IMR-90 (cell line): ENCODE results near the gene ADGRV1. TPM values are rescaled to one million over a fixed set of nuclear protein-coding genes. Genes with fewer than 3 reads are reported as not detected.

ENCODE experiments used
- ATAC-seq: fragments of 200-7000 bp; cut with Tn5 transposase; 2 replicates; pipeline ENCODE4 v1.9.1; 2020; ENCODE audit warnings: low read depth, mild to moderate bottlenecking, moderate library complexity
- BruUV-seq: library from RNA; stranded (reverse); fragments of 400-500 nt; replicated peaks from 2 replicates; lab custom pipeline; 2021; lab: Mats Ljungman, UMichigan
- CTCF ChIA-PET: fragments of 300-600 bp; formaldehyde crosslinking; extraction: SDS; loops from one replicate; lab custom pipeline; 2021; ENCODE audit warnings: antibody characterized with exemption; lab: Yijun Ruan, JAX
- POLR2A ChIA-PET: fragments of 300-600 bp; sonication (Branson Sonifier 250); formaldehyde crosslinking; loops from one replicate; lab custom pipeline; 2022; ENCODE audit warnings: antibody characterized with exemption; ENCODE audit not compliant: unreplicated experiment; lab: Charles Lee
- DNase-seq: peaks from one replicate; pipeline ENCODE4 v3.0.0; 2013
- H2AFZ ChIP-seq: replicated peaks from 2 replicates; pipeline ENCODE3; 2013; ENCODE audit warnings: low read length, mild to moderate bottlenecking; ENCODE audit not compliant: poor library complexity
- H2AK5ac ChIP-seq: 2 replicates; pipeline ENCODE4 v1.6.1; 2013; ENCODE audit warnings: low read depth, low read length, inconsistent platforms
- H2AK9ac ChIP-seq: replicated peaks from 2 replicates; pipeline ENCODE3; 2013; ENCODE audit warnings: mild to moderate bottlenecking, low read depth, low read length, moderate library complexity; ENCODE audit not compliant: poor library complexity
- H2BK120ac ChIP-seq: 2 replicates; pipeline ENCODE4 v1.6.1; 2013; ENCODE audit warnings: low read depth, low read length, inconsistent platforms
- H2BK15ac ChIP-seq: 3 replicates; pipeline ENCODE4 v1.6.1; 2013; ENCODE audit warnings: low read depth, low read length, inconsistent platforms
- H2BK20ac ChIP-seq: 2 replicates; pipeline ENCODE4 v1.6.1; 2013; ENCODE audit warnings: low read depth, mild to moderate bottlenecking, inconsistent platforms, low read length, moderate library complexity
- H2BK5ac ChIP-seq: 2 replicates; pipeline ENCODE4 v1.6.1; 2013; ENCODE audit warnings: mild to moderate bottlenecking, low read depth, low read length, inconsistent platforms; ENCODE audit not compliant: poor library complexity, severe bottlenecking
- H3K14ac ChIP-seq: replicated peaks from 2 replicates; pipeline ENCODE4 v1.6.1; 2013; ENCODE audit warnings: low read depth, low read length, inconsistent platforms
- H3K18ac ChIP-seq: 2 replicates; pipeline ENCODE4 v1.6.1; 2013; ENCODE audit warnings: low read depth, low read length, control low read depth
- H3K23ac ChIP-seq: 2 replicates; pipeline ENCODE4 v1.6.1; 2013; ENCODE audit warnings: low read depth, low read length, inconsistent platforms
- H3K27ac ChIP-seq: 2 replicates; pipeline ENCODE4 v1.5.1; 2013; ENCODE audit warnings: mild to moderate bottlenecking, control low read depth, low read length; ENCODE audit not compliant: insufficient read depth
- H3K27me3 ChIP-seq: 2 replicates; pipeline ENCODE4 v1.6.1; 2013; ENCODE audit warnings: low read length; ENCODE audit not compliant: control insufficient read depth, insufficient read depth
- H3K36me3 ChIP-seq: 2 replicates; pipeline ENCODE4 v1.6.1; 2013; ENCODE audit warnings: low read length, mixed read lengths; ENCODE audit not compliant: control insufficient read depth, insufficient read depth
- H3K4ac ChIP-seq: 2 replicates; pipeline ENCODE4 v1.6.1; 2013; ENCODE audit warnings: low read depth, low read length, inconsistent platforms
- H3K4me1 ChIP-seq: 2 replicates; pipeline ENCODE4 v1.6.1; 2013; ENCODE audit warnings: low read length, mixed read lengths; ENCODE audit not compliant: control insufficient read depth, insufficient read depth
- H3K4me2 ChIP-seq: 2 replicates; pipeline ENCODE4 v1.6.1; 2013; ENCODE audit warnings: low read depth, mild to moderate bottlenecking, control low read depth, low read length, moderate library complexity
- H3K4me3 ChIP-seq: 2 replicates; pipeline ENCODE4 v1.5.1; 2013; ENCODE audit warnings: low read depth, mild to moderate bottlenecking, control low read depth, low read length, moderate library complexity; ENCODE audit not compliant: insufficient read depth
- H3K56ac ChIP-seq: 2 replicates; pipeline ENCODE4 v1.6.1; 2013; ENCODE audit warnings: low read length, inconsistent platforms; ENCODE audit not compliant: insufficient read depth; ENCODE audit errors: extremely low read depth
- H3K79me1 ChIP-seq, 2 experiments: 2 replicates each; pipeline ENCODE4 v1.6.1; 2013; ENCODE audit warnings: low read length in 2 of 2, inconsistent platforms in 1 of 2, low read depth in 1 of 2
- H3K9ac ChIP-seq: 2 replicates; pipeline ENCODE4 v1.6.1; 2013; ENCODE audit warnings: low read depth, low read length, control low read depth
- H3K9me1 ChIP-seq: 2 replicates; pipeline ENCODE4 v1.6.1; 2013; ENCODE audit warnings: low read length, inconsistent platforms; ENCODE audit not compliant: insufficient read depth
- H3K9me3 ChIP-seq: 2 replicates; pipeline ENCODE4 v1.6.1; 2013; ENCODE audit warnings: low read length; ENCODE audit not compliant: control insufficient read depth, insufficient read depth
- H4K20me1 ChIP-seq: 2 replicates; pipeline ENCODE4 v1.6.1; 2013; ENCODE audit warnings: low read length, inconsistent platforms; ENCODE audit not compliant: insufficient read depth
- H4K5ac ChIP-seq: 2 replicates; pipeline ENCODE4 v1.6.1; 2013; ENCODE audit warnings: mild to moderate bottlenecking, low read depth, low read length, control low read depth
- H4K8ac ChIP-seq, 2 experiments: 2 replicates each; pipeline ENCODE4 v1.6.1; 2013; ENCODE audit warnings: low read depth in 2 of 2, low read length in 2 of 2, control low read depth in 1 of 2, inconsistent platforms in 1 of 2
- H4K91ac ChIP-seq: 2 replicates; pipeline ENCODE4 v1.6.1; 2013; ENCODE audit warnings: low read depth, low read length, inconsistent platforms; ENCODE audit not compliant: insufficient read depth
- BHLHE40 ChIP-seq: fragments of 150-350 bp; IDR thresholded peaks from 2 replicates; pipeline ENCODE4 v1.6.1; 2016; ENCODE audit warnings: mild to moderate bottlenecking, low read depth, low read length
- CEBPB ChIP-seq: IDR thresholded peaks from 2 replicates; pipeline ENCODE4 v1.6.1; 2012; ENCODE audit warnings: low read depth, low read length, improper control_type of control experiment
- CHD1 ChIP-seq: IDR thresholded peaks from 2 replicates; pipeline ENCODE4 v1.6.1; 2012; ENCODE audit warnings: low read depth, low read length, improper control_type of control experiment
- CTCF ChIP-seq: conservative IDR thresholded peaks from 2 replicates; pipeline ENCODE4 v1.5.1; 2012; ENCODE audit warnings: mild to moderate bottlenecking, low read depth, low read length, improper control_type of control experiment
- ELK1 ChIP-seq: fragments of 150-350 bp; IDR thresholded peaks from 2 replicates; pipeline ENCODE4 v1.6.1; 2016; ENCODE audit warnings: low read depth, mild to moderate bottlenecking, low read length, moderate library complexity, borderline replicate concordance
- FOS ChIP-seq: fragments of 150-350 bp; IDR thresholded peaks from 2 replicates; pipeline ENCODE4 v1.6.1; 2016; ENCODE audit warnings: low read depth, low read length
- MAFK ChIP-seq: IDR thresholded peaks from 2 replicates; pipeline ENCODE4 v1.6.1; 2012; ENCODE audit warnings: low read depth, low read length, improper control_type of control experiment
- MAZ ChIP-seq: IDR thresholded peaks from 2 replicates; pipeline ENCODE4 v1.6.1; 2012; ENCODE audit warnings: low read depth, mild to moderate bottlenecking, low read length, improper control_type of control experiment, moderate library complexity, borderline replicate concordance
- MXI1 ChIP-seq: IDR thresholded peaks from 2 replicates; pipeline ENCODE4 v1.6.1; 2012; ENCODE audit warnings: low read depth, mild to moderate bottlenecking, low read length, moderate library complexity, borderline replicate concordance
- NFE2L2 ChIP-seq: fragments of 150-350 bp; IDR thresholded peaks from 2 replicates; pipeline ENCODE4 v1.6.1; 2016; ENCODE audit warnings: low read depth, mild to moderate bottlenecking, low read length
- RAD21 ChIP-seq: IDR thresholded peaks from 2 replicates; pipeline ENCODE4 v1.6.1; 2012; ENCODE audit warnings: low read length, improper control_type of control experiment
- RCOR1 ChIP-seq: IDR thresholded peaks from 2 replicates; pipeline ENCODE4 v1.6.1; 2012; ENCODE audit warnings: mild to moderate bottlenecking, low read length, improper control_type of control experiment; ENCODE audit not compliant: insufficient replicate concordance
- RFX5 ChIP-seq: IDR thresholded peaks from 2 replicates; pipeline ENCODE4 v1.8.0; 2012; ENCODE audit warnings: low read depth, mild to moderate bottlenecking, low read length, moderate library complexity
- SMC3 ChIP-seq: fragments of 150-350 bp; IDR thresholded peaks from 2 replicates; pipeline ENCODE4 v1.6.1; 2016; ENCODE audit warnings: low read depth, mild to moderate bottlenecking, antibody characterized with exemption, low read length, moderate library complexity
- WGBS, 2 experiments: methylation state at CpG; one replicate each; pipeline versions ENCODE4 v1.1.5 to v1.1.7; 2013; ENCODE audit warnings: missing lambda C conversion rate in 2 of 2; ENCODE audit not compliant: insufficient read length in 1 of 2; ENCODE audit errors: extremely low coverage in 2 of 2; 5-methylcytosine and 5-hydroxymethylcytosine counted together
- dilution Hi-C: fragments of 300-500 bp; cut with HindIII; formaldehyde crosslinking; loops from one replicate; pipeline ENCODE4 v1.14.3; 2018; ENCODE audit warnings: low sequenced_read_pairs; ENCODE audit not compliant: unreplicated experiment
- in situ Hi-C: fragments of 300-500 bp; cut with MboI; formaldehyde crosslinking; loops from 3 replicates; pipeline ENCODE4 v1.14.3; 2019; ENCODE audit warnings: low sequenced_read_pairs, inconsistent platforms, mixed read lengths
- intact Hi-C: fragments of 100-400 bp; cut with micrococcal nuclease; formaldehyde crosslinking; loops from 2 replicates; pipeline ENCODE4 v1.10.0; 2022
- polyA plus RNA-seq, 3 experiments: library from polyadenylated mRNA; depleted of rRNA; stranded (reverse); fragments of >200 nt; gene quantifications; 2 replicates each; pipeline ENCODE4 v1.2.3, GENCODE V29; 2012; ENCODE audit warnings: low replicate concordance in 1 of 3
- total RNA-seq: library from RNA; depleted of rRNA; stranded (reverse); fragments of >200 nt; gene quantifications from 2 replicates; pipeline ENCODE4 v1.2.3, GENCODE V29; 2012
- TF ChIP-seq, protein P1 (sequence below): fragments of 150-350 bp; IDR thresholded peaks from 2 replicates; pipeline ENCODE4 v1.6.1; 2017; ENCODE audit warnings: mild to moderate bottlenecking, antibody characterized with exemption, low read length, low read depth

The ADGRV1 gene
- total and polyA plus RNA-seq, 2 of the 4 experiments (the other 2 are of a cell fraction), result under 0.01 TPM; not detected in 1

- no peaks in the 10 kb centered on the region for H4K20me1 ChIP-seq
- H3K56ac ChIP-seq, result no peak overlapping the region
- no peak overlapping the region for H4K8ac ChIP-seq
- ChIA-PET CTCF (no interaction called here), POLR2A (no interaction called here)
- no peak overlapping the region for H2AK5ac ChIP-seq
- intact Hi-C loops, result no loop called here
- H3K23ac ChIP-seq, result no peak overlapping the region
- H3K9me1 ChIP-seq, result no peaks in the 10 kb centered on the region
- H4K5ac ChIP-seq, result no peak overlapping the region
- H2BK20ac ChIP-seq, result no peak overlapping the region
- no peak overlapping the region for H3K4me2 ChIP-seq
- dilution Hi-C loops, result no loop called here
- H3K9ac ChIP-seq, result no peak overlapping the region
- H3K14ac ChIP-seq, result no peak overlapping the region
- no peaks in the 10 kb centered on the region for H3K27me3 ChIP-seq
- H2BK15ac ChIP-seq, result no peak overlapping the region
- no peak for DNase-seq
- no peaks in the 10 kb centered on the region for H3K79me1 ChIP-seq
- H3K36me3 ChIP-seq, result no peaks in the 10 kb centered on the region
- H4K91ac ChIP-seq, result no peak overlapping the region
- no peak overlapping the region for H2BK120ac ChIP-seq
- no peaks in the 10 kb centered on the region for H3K4me1 ChIP-seq
- H3K4me3 ChIP-seq, result no peak overlapping the region
- H2AK9ac ChIP-seq, result no peak overlapping the region
- H3K18ac ChIP-seq, result no peak overlapping the region
- no peak overlapping the region for H2AFZ ChIP-seq
- WGBS, 2 experiments, result no CpG with 5 or more reads among the region's 8 CpGs
- TF ChIP-seq, protein P1, sequence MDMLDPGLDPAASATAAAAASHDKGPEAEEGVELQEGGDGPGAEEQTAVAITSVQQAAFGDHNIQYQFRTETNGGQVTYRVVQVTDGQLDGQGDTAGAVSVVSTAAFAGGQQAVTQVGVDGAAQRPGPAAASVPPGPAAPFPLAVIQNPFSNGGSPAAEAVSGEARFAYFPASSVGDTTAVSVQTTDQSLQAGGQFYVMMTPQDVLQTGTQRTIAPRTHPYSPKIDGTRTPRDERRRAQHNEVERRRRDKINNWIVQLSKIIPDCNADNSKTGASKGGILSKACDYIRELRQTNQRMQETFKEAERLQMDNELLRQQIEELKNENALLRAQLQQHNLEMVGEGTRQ, result no peak
- TF ChIP-seq BHLHE40 (no peak), RAD21 (no peak), MAZ (no peak), MXI1 (no peak), CHD1 (no peak), CTCF (no peak), MAFK (no peak), RFX5 (no peak), FOS (no peak), SMC3 (no peak), RCOR1 (no peak), NFE2L2 (no peak), CEBPB (no peak), ELK1 (no peak)
- H3K27ac ChIP-seq, result no peak overlapping the region
- H3K4ac ChIP-seq, result no peak overlapping the region
- no TSS peak for BruUV-seq
- no peaks in the 10 kb centered on the region for H3K9me3 ChIP-seq
- ATAC-seq, result no peak
- in situ Hi-C loops, result no loop called here
- no peak overlapping the region for H2BK5ac ChIP-seq
Observed at GRCh38 chr5:90645024-90645610, 86.5 kb downstream of the ADGRV1 start.
